Coronary artery (tissue), 2 donors: Measurements from ENCODE around the gene PSMB2.

Source experiments
- DNase-seq: peaks from one replicate; pipeline ENCODE4 v3.0.0-alpha.2; 2017; ENCODE audit warnings: low spot score
- H3K27ac ChIP-seq, 2 donors: fragments of 200-600 bp; sonication (generic); one replicate each; pipeline ENCODE4 v1.5.1; 2016 to 2019
- H3K4me3 ChIP-seq: fragments of 200-600 bp; sonication (generic); 2 replicates; pipeline ENCODE4 v1.5.1; 2016; ENCODE audit warnings: mild to moderate bottlenecking, moderate library complexity
- TF ChIP-seq, protein P1 (sequence below): fragments of 200-600 bp; sonication (generic); IDR thresholded peaks from one replicate; pipeline ENCODE4 v1.5.1; 2019; ENCODE audit warnings: antibody characterized with exemption

Gene PSMB2

DNA sequence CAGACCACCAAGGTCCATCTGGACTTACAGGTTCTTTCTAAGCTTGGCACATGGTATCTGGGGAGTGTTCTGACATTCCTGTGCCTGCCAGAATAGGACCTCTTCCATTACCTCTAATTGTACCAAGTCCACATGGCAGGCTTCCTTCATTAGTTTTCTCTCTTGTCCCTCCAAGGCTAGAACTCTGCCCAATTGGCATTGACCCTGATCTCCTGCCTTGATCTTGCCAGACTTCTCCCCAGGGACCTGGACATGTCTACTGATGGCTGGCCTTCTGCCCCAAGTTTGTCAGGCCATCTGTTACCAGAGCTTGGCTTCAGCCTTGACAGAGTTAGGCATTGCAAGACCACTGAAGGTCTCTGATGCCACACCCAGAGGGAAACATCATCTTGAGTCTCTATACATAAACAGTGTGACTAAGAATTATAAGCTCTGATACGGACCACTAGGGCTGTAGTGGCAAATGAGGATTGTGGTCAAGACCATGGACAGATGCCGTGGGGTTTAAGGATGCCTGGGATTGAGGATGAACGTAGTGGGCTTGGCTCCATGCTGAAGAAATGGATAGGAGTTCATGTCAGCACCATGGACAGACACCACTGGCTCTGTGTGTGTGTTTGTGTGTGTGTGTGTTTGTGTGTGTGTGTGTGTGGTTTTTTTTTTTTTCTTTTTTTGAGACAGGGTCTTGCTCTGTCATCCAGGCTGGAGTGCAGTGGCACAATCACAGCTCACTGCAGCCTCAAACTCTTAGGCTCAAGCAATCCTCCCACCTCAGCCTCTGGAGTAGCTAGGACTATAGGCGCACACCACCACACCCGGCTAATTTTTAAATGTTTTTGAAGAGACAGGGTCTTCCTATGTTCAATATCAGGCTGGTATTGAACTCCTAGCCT, 19.5 kb upstream of the PSMB2 start:
- TF ChIP-seq, protein P1, sequence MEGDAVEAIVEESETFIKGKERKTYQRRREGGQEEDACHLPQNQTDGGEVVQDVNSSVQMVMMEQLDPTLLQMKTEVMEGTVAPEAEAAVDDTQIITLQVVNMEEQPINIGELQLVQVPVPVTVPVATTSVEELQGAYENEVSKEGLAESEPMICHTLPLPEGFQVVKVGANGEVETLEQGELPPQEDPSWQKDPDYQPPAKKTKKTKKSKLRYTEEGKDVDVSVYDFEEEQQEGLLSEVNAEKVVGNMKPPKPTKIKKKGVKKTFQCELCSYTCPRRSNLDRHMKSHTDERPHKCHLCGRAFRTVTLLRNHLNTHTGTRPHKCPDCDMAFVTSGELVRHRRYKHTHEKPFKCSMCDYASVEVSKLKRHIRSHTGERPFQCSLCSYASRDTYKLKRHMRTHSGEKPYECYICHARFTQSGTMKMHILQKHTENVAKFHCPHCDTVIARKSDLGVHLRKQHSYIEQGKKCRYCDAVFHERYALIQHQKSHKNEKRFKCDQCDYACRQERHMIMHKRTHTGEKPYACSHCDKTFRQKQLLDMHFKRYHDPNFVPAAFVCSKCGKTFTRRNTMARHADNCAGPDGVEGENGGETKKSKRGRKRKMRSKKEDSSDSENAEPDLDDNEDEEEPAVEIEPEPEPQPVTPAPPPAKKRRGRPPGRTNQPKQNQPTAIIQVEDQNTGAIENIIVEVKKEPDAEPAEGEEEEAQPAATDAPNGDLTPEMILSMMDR = no peak
- Histone ChIP-seq H3K27ac (no peak overlapping the region), H3K4me3 (no peak overlapping the region)
- no peak for DNase-seq

DNA sequence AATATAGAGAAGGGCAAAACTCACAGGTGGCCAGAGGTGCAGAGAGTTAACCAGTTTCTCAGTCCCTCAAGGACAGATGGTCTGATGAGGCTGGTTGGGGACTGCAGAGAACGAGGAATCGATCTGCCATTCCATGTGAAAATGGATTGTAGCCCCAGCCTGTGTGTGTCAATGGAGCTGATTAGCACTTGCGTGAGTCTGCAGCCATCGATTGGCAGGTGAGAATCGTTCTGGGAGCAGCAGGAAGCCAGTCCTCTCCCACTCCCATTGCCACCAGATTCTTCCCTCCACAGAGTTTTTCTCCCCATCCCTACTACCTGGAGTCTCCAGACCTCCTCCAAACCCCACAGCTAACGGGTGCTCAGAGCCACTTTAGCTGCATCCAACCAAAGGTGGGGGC, 18.3 kb upstream of the PSMB2 start:
- H3K4me3 ChIP-seq = no peak overlapping the region
- no peak for DNase-seq
- TF ChIP-seq, protein P1 = no peak
- H3K27ac ChIP-seq = no peak overlapping the region

DNA sequence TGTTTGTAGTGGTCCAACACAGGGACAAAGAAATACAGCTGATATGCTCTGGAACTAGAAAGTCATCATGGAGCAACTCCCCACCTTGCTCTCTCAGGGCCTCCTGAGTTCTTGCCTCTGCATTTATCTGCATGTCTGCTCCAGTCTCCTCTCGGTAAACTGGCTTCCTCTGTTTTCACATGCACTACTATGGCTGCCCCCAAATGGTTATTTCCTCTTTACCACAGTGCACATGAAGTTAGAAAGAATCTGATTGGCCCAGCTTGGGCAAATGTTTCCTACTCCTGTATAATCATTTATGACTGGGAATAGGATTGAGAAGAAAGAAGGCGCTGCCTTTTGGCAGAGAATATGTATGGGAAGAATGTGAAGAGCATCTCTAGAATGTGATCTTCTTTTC, 16.5 kb upstream of the PSMB2 start:
- no peak for DNase-seq
- Histone ChIP-seq H3K4me3 (no peak overlapping the region), H3K27ac (no peak overlapping the region)
- TF ChIP-seq, protein P1 = no peak

DNA sequence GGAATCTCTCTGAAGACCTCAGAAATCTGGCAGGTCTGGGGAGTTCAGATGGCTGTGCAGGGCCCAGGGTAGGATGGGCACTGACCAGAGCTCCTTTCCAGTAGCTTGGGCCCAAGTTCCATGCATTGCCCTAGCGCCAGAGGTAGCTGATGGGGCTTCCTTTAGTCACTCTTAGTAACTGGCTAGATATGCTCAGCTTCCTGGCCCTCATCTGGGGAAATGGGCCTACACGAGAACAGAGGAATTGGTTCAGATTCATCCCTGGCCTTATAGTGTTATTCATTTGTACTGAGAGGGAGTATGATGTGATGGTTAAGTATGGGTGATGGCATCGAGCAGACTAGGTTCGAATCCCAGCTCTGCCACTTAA, 15.5 kb upstream of the PSMB2 start:
- TF ChIP-seq, protein P1 = no peak
- no peak for DNase-seq
- Histone ChIP-seq H3K4me3 (no peak overlapping the region), H3K27ac (no peak overlapping the region)

DNA sequence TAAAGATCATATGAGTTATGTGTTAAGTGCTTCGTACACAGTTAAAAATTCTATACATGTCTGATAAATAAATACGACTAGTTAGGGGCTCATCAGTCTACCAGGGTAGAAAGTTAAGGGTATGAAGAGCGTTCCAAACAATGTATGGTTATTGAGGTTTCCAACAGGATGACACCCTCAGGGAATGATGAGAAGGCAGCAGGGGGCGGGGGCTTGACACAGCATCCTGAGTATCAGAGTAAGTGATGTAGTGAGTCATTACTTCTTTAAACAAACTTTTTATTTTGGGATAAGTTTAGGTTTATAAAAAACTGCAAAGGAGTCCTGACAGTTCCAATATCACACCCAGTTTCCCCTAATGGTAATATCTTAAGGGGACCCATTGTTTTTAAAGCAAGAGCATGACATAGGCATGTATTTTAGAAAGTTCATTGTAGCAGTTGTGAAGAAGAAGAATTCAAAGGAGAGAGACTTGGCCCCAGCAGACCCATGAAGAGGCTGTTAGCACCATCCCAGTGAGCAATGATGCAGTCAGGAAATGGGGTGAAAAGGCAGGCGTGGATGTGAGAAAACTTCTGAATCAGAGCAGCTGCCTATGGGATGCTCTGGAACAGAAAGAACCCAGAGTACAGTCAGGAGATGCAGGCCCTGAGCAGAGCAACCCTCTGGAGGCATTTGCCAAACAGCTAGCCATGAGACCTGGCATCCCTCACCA, 15.0 kb upstream of the PSMB2 start:
- H3K27ac ChIP-seq = no peak overlapping the region
- TF ChIP-seq, protein P1 = no peak
- no peak overlapping the region for H3K4me3 ChIP-seq
- DNase-seq = no peak

DNA sequence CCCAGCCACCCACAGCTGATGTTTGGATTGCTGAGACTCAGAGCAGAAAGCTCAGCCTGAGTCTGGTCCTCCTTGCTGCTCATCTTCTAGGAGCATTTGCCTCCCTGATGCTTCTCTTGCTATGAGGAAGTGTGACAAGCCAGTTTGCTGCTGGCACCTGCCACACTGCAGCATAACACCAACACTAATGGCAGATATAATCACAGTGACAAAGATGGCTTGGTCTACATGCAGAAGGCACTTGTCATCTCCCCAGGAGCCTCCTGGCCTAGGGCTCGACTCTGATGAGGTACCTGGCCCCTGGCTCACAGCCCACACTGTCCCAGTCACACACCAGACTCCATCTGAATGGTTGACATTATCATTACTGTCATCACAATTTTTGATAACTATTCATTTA, 13.9 kb upstream of the PSMB2 start:
- Histone ChIP-seq H3K4me3 (no peak overlapping the region), H3K27ac (no peak overlapping the region)
- DNase-seq = no peak
- TF ChIP-seq, protein P1 = no peak
